Activated CD4-positive, CD25-positive, alpha-beta regulatory T cell treated with anti-CD3 and anti-CD28 coated beads, Interleukin-2, amount 50 U/mL, for 24 hours (primary cell): ENCODE measurements around the gene MMP14.
"Not testable (repeated sequence)": the region's sequence is repeated elsewhere in the genome, so short reads cannot be mapped to it uniquely, and the experiment has no call there.

Experiments used
- ATAC-seq, 2 donors: fragments of 150-1000 bp; cut with Tn5 transposase; one replicate each; pipeline ENCODE4 v1.10.0; 2021; ENCODE audit warnings: mild to moderate bottlenecking in 1 of 2, moderate library complexity in 1 of 2

MMP14 gene

DNA sequence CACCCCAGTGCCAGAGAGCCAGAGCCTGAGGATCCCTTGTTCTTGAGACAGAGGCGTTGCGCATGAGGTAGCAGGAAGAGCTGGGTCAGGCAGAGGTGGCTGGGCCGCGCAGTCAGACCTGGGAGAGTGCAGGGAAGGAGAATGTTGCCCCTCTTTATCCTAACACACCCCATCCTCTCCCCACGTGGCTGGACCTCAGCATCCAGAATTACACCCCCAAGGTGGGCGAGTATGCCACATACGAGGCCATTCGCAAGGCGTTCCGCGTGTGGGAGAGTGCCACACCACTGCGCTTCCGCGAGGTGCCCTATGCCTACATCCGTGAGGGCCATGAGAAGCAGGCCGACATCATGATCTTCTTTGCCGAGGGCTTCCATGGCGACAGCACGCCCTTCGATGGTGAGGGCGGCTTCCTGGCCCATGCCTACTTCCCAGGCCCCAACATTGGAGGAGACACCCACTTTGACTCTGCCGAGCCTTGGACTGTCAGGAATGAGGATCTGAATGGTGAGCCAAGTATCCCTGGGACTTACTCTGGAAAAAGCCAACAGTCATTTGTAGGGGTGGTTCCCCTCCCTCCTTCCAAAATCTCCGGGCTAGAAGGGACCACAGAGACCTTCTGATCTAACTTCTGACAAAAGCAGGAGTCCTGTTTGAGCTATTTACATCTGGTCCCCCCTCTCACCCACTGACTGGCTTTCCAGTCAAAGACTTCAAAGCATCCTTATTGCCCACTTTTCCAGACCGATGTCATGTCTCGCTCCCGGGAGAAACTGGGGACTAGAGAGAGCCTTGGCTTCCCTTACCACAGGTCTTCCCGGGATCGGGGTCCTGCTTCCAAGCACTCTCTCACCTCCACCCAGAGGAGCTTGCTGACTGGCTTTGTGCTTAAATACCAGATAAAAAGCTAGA lies 6.1 kb downstream of the MMP14 start:
- ATAC-seq = no peak

DNA sequence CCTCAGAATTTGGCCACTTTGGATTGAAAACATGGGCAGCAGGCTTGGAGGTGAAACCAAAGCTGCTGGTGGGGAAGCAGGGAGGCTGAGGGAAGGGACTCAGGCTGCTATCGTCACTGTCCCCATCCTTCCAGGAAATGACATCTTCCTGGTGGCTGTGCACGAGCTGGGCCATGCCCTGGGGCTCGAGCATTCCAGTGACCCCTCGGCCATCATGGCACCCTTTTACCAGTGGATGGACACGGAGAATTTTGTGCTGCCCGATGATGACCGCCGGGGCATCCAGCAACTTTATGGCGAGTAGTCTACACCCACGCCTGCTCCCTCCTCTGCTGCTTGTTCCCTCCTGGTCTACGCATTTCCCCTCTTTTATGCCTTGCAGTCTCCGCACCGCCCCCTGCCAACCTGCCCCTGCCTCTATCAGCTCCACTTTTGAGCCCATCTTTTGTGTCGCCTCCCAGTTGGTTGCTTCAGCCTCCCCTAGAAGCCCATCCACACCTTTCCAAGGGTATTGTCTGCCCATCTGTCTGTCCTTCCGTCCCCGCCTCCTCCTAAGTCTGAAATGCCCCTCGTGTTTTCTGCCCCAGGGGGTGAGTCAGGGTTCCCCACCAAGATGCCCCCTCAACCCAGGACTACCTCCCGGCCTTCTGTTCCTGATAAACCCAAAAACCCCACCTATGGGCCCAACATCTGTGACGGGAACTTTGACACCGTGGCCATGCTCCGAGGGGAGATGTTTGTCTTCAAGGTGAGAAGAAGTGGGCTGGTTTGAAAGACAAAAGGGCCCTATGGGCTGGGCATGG lies 6.9 kb downstream of the MMP14 start:
- no peak for ATAC-seq

DNA sequence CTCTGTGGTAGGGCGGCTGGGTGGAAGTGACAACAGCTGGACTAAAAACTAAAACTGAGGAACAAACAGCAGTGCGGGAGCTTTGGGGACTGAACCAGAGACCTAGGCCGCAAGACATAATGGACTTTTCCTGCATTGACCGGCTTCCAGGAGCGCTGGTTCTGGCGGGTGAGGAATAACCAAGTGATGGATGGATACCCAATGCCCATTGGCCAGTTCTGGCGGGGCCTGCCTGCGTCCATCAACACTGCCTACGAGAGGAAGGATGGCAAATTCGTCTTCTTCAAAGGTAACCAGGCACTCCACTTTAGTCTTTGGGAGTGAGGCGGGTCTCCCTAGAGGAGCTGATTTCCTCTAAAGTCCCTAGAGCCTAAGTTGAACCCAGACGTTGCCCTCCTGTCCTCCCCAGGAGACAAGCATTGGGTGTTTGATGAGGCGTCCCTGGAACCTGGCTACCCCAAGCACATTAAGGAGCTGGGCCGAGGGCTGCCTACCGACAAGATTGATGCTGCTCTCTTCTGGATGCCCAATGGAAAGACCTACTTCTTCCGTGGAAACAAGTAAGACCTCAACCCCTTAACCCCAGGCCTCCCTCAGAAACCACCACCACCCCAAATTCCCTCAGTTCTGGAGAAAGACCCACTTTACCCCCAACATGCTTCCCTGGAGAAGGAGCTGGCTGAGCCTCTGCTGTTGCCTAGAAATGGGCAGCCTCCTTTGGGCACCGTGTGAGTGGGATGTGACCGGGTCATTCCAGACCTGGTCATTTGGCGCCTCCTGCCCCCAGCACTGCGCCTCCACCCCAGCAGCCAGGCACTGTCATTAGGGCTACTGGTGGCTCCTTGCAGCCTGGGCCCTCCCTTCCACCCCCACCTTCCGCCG lies 8.1 kb downstream of the MMP14 start:
- ATAC-seq = no peak

DNA sequence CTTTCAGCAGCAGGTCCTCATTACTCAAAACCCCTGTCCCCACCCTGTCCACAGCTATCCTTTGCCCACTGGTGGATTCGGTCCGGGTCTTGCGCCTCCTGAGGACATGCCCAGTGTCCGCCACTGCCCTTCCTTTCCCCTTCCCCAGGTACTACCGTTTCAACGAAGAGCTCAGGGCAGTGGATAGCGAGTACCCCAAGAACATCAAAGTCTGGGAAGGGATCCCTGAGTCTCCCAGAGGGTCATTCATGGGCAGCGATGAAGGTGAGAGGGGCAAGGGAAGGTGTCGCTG lies 8.7 kb downstream of the MMP14 start:
- ATAC-seq = no peak

DNA sequence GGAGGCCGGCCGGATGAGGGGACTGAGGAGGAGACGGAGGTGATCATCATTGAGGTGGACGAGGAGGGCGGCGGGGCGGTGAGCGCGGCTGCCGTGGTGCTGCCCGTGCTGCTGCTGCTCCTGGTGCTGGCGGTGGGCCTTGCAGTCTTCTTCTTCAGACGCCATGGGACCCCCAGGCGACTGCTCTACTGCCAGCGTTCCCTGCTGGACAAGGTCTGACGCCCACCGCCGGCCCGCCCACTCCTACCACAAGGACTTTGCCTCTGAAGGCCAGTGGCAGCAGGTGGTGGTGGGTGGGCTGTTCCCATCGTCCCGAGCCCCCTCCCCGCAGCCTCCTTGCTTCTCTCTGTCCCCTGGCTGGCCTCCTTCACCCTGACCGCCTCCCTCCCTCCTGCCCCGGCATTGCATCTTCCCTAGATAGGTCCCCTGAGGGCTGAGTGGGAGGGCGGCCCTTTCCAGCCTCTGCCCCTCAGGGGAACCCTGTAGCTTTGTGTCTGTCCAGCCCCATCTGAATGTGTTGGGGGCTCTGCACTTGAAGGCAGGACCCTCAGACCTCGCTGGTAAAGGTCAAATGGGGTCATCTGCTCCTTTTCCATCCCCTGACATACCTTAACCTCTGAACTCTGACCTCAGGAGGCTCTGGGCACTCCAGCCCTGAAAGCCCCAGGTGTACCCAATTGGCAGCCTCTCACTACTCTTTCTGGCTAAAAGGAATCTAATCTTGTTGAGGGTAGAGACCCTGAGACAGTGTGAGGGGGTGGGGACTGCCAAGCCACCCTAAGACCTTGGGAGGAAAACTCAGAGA lies 9.6 kb downstream of the MMP14 start:
- no peak for ATAC-seq

DNA sequence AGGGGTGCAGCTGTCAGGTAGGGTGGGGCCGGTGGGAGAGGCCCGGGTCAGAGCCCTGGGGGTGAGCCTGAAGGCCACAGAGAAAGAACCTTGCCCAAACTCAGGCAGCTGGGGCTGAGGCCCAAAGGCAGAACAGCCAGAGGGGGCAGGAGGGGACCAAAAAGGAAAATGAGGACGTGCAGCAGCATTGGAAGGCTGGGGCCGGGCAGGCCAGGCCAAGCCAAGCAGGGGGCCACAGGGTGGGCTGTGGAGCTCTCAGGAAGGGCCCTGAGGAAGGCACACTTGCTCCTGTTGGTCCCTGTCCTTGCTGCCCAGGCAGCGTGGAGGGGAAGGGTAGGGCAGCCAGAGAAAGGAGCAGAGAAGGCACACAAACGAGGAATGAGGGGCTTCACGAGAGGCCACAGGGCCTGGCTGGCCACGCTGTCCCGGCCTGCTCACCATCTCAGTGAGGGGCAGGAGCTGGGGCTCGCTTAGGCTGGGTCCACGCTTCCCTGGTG lies 10.5 kb downstream of the MMP14 start:
- ATAC-seq = no peak

DNA sequence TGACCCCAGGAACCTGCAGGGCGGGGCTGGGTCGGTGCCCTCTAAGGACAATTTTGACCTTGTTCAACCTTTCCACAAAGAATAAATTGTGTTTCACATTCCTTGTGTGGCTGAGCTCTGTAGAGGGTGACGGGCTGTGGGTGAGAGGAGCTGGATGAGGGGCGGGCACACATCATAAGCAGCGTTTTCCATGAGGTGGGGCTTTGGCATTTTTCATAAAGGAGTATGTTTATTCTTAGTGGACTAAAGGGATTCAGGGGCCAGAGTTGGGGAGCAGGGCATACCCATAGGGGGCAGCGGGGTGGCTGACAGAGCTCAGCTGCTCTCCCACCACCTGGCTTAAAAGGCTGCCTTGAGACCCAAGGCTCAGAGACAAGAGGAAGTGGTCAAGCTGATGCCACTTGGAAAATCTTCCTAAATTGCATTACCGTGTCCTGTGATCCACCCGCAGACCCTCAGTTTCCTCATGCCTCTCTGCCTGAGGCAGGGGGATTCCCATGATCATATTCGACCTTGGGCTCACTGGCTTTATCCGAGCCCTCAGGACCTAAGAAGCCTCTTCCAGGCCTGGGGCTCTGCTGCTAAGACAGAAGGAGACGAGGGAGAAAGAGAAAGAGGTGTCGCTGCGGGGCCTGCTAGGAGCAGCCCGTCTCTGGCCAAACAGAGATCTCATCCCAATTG lies 11.4 kb downstream of the MMP14 start:
- ATAC-seq = no peak

DNA sequence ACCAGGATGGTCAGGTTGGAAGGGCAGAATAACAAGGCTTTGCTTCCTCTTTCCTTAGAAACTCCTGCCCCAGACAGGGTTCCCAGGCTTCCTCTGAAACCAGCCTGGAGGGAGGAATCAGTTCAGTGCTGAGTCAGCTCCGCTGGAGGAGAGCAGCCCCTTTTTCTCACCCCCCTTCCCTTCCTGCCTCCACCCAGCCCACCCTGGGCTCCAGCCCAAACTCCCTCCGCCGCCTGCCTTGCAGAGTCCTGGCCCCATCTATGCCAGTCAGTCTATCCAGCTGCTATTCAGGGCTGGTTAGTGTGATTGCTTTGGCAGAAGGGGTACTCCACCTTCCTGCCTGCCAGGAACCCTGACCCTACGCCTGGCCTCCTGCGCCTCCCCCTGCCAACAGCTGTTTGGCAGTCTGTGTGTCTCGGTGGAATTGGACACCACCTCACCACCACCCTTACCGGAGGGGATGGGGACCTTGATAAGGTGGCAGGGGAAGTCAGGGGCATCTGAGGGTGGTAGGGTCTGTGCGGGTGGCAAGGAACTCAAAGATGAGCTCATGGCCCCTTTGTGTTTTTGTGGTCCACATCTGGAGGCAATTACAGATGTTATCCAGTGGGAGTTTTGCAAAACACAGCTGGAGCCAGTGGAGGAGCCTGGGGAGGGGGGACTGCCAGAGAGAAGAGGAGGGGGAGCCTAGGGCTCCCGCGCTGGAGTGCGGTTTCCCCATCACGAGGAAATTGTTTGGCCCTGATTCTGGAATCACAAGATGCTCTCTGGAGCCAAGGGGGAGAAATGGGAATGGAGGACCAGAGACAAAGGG lies 12.2 kb downstream of the MMP14 start:
- ATAC-seq = no peak

DNA sequence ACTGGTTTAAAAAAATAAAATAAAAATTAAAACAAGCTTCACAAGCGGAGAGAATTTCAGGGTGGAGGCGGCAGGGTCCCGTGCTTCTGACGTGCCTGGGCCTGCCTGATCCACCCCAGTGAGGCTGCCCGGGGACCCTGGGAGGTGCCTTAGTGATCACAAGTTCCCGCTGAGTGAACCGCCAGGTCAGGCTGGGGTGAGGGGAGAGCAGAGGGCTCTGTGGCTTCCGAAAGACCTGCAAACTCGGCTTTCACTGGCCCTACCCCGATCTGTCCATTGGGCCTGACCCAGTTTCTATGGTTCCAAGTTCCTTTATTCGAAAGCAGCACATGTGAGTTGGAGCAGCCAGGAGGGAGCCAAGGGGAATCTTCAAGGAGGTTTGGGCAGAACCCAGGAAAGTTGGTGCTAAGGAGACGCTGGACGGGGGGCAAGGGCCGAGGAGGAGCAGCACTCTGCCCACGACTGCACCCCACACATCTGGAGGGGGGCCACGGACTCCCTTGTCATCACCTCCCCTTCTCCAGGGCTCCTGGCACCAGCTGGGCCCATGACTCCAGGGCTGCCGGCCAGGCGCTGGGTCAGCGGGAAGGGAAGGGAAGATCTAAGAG lies 12.9 kb downstream of the MMP14 start:
- no peak for ATAC-seq

DNA sequence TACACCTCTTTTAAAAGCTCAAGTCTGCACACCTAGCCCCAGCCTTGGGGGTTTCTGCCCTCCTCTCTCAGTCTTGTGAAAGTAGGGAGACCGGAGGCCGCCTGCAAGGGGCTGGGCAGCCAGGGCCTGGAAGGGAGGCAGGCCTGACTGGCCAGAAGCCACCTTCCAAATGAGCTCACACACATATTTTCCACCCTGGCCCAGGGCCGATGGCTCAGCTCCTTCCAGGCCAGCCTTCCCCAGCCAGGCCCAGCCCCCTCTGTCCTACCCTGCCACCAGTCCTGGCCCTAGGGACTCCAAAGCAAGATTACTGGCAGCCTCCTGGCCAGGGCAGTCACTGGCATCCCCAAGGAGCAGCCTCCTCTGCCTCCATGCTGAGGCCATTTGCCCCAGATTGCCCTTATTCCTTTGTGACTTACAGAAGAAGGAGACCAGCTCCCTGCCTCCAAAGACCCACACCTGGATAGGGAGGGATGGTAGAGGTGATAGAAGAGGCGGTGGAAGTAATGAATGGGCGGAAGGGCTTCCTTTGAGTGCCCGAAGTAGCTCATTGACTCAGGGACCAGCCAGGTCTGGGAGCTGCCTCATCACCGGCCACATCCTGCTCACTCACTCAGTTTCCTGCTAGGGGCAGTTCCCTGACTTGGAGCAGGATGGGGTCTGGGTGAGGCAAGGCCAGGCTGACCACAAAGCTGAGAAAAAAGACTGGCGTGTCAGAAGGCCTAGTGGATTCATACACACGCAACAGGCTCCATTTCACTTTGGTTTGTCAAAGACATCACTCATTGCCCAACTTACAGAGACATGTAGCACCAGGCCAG lies 14.8 kb downstream of the MMP14 start:
- peak; percentile 25 to 33 for ATAC-seq

DNA sequence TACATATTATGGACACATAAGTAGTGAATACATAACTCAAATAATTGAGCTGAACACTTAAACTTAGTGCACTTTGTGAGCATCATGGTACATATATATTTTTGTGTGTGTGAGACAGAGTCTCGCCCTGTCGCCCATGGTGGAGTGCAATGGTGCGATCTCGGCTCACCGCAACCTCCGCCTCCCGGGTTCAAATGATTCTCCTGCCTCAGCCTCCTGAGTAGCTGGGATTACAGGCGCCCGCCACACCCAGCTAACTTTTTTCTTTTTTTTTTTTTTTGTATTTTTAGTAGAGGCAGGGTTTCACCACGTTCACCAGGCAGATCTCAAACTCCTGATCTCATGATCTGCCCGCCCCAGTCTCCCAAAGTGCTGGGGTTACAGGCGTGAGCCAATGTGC lies 15.8 kb downstream of the MMP14 start:
- not testable (repeated sequence) for ATAC-seq

DNA sequence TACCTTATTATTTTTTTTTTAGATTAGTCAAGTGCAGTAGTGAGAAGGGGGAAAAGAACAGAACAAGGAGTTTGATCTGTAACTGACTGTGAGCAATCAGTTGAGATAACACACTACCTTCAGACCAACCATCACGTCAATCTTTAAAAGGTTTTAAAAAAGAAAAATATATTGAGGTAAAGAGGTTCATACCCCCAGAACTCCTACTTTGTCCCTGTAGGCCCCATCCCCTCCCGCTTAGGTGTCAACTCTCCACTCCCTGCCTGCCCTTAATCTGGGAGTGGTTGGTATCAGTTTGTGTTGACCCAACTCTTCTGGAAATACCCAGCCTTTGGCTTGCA lies 16.2 kb downstream of the MMP14 start:
- no peak for ATAC-seq

DNA sequence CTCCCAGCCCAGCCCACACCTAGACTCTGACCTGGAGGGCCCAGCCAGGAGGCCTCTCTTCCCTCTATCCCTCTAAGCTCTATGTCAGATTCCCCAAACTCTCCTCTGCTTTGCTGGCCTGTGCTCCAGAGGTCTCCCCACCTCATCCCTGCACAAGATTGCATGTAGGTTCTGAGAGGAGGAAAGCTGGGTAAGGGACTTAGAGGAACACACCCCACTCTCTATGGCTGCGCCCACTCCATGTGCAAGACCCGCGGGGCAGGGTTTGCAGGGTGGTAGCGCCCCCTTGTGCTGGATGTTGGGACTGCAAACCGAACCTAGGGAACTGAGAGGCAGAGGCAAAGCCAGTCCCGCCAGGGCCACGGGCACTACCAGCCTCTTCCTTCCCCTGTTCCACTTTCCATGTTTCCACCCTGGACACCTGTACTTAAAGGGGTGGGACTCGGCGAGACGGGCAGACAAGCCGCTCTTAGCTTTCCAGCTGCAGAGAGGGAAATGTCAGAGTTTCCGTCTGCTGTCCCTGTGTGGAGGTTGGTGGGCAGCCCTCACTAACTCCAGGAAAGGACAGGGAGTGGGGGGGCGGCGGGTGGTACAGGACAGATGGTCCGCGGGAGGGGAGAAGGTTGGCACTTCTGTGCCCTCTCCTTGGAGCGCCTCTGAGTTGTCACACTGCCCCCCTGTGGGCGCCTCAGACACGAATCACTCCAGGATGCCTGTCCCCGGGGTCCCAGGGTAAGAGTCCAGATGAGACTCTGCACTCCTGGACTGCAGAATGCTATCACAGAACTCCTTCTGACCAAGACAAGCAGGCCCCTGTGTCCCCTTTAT lies 16.8 kb downstream of the MMP14 start:
- peak; percentile 86 to 87 for ATAC-seq

DNA sequence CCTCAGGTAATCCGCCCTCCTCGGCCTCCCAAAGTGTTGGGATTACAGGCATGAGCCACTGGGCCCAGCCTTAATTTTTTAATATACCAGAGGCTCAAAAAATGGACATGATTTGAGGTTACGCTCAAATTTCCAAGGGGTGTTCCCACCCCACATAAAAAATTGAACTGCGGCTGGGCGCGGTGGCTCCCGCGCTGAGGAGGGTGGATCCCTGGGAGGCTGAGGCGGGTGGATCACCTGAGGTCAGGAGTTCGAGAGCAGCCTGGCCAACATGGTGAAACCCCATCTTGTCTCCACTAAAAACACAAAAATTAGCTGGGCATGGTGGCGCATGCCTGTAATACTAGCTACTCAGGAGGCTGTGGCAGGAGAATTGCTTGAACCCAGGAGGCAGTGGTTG lies 17.9 kb downstream of the MMP14 start:
- not testable (repeated sequence) for ATAC-seq

DNA sequence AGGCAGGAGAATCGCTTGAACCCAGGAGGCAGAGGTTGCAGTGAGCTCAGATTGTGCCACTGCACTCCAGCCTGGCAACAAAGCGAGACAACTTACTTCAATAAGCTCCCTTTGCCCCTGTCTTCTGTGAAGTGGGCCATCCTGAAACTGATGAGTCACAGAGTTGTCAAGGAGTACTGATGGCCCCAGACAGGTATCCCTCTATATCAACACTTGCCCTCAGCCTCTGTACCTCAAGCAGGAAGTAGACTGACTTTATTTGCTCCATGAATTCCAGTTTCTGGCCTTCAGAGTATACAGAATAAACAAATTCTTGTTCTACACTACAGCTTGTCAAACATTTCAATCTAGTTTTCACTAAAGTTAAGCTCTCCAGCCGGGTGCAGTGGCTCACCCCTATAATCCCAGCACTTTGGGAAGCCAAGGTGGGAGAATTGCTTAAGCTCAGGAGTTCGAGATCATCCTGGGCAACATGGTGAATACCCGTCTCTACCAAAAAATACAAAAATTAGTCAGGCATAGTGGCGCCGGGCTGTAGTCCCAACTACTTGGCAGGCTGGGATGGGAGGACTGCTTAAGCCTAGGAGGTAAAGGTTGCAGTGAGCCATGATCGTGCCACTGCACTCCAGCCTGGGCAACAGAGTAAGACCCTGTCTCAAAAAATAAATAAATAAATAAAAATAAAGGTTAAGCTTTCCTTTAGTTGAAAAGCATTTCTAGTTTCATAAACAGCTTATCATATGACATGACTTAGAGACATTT lies 18.8 kb downstream of the MMP14 start:
- no peak for ATAC-seq

DNA sequence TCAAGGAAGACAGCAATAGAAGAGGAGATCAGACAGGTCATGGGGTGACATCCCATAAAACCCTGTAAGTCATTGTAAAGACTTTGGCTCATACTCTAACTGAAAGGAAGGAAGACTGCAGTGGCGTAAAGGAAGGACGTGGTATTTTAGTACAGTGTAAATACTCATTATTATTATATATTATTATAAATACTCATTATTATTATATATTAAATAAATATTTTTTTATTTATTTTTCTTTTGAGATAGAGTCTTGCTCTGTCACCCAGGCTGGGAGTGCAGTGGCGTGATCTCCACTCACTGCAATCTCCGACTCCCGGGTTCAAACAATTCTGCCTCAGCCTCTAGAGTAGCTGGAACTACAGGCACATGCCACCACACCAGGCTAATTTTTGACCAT lies 20.0 kb downstream of the MMP14 start:
- no peak for ATAC-seq

DNA sequence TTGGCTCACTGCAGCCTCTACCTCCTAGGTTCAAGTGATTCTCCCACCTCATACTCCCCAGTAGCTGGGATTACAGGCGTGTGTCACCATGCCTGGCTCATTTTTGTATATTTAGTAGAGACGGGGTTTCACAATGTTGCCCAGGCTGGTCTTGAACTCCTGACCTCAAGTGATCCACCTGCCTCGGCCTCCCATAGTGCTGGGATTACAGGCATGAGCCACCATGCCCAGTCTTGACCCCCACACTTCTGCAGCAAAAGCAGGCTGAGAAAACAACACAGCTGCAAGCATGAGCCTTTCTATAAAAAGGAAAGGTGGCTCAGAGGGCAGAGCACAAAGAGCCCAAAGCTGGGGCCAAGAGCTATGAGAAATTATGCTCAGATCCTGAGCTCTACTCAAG lies 24.0 kb downstream of the MMP14 start:
- not testable (repeated sequence) for ATAC-seq

DNA sequence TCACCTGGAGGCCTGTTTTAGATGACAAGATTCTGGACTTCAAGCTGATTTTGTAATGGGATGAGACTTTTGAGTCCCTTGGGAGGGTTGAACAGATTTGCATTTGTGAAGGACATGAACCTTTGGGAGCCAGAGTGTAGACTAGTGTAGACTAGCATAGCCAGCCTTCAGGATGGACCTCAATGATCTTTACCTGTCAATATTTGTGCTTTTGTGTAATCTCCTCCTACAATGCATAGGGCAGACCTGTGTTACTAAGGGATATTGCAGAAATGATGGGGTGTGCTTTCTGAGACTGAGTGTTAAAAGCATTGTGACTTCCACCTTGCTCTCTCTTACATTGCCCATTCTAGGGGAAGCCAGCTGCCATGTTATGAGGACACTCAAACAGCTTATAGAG lies 25.3 kb downstream of the MMP14 start:
- ATAC-seq = no peak
